NCI-H1105 treated with DMSO at 0.1 percent for 48 hours (cell line): ENCODE data around the gene XYLT1.

Experiments
- DNase-seq: peaks from one replicate; lab custom pipeline; 2025; lab: John Stamatoyannopoulos, UW

Gene XYLT1

GRCh38 chr16:17357307-17358062, 113.3 kb downstream of the XYLT1 start:
- DNase-seq = no peak

- DNase-seq = no peak
Measured at GRCh38 chr16:17356243-17356933, 114.4 kb downstream of the XYLT1 start.

GRCh38 chr16:17354685-17355084, 116.1 kb downstream of the XYLT1 start:
- DNase-seq = no peak

DNA sequence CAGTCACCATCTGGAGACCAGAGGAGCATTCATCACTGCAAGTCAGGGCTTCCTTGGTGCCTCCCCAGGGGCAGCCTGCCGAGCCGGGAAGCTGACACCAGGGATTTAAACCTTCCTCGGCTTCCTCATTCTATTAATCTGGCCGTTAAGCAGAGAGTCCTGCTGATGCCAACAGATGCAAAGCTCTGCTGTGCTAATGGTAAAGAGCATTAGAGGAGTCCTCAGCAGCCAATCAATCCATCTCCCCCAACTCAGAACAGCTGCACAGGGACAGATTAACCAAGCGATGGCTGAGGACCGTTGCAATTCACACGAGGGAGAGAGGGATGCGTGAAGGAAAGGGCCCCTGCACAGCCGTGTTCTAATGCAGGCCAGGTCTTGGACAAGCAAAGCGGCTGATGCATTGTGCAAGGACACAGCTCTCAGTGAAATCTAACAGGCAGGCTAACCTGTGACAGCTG, 116.6 kb downstream of the XYLT1 start:
- no peak for DNase-seq

GRCh38 chr16:17353561-17353960, 117.2 kb downstream of the XYLT1 start:
- no peak for DNase-seq

- DNase-seq = no peak
Measured at GRCh38 chr16:17351441-17352035, 119.2 kb downstream of the XYLT1 start.

GRCh38 chr16:17350207-17350606, 120.6 kb downstream of the XYLT1 start:
- no peak for DNase-seq

DNA sequence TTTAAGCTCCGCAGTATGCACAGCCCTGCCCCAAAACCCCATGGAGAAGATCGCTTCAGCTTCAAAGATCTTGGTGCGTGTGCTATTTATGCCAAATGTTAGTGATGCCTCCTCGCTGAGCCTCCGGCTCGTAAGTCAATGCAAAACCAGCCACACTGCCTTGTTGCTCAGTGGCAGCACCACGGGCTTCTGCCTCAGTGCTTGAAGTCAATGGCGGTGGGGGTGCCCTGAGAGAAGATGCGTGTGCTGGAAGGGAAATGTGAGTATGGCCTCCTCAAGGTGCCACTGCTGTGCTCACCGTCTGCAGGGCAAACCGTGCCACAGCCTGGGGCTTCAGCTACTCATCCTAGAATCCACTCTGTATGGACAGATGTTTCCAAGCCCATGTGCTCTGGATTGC, 121.9 kb downstream of the XYLT1 start:
- DNase-seq = no peak

GRCh38 chr16:17348042-17348783, 122.5 kb downstream of the XYLT1 start:
- no peak for DNase-seq

- DNase-seq = no peak
Measured at GRCh38 chr16:17347624-17348023, 123.1 kb downstream of the XYLT1 start.

GRCh38 chr16:17346621-17347569, 123.9 kb downstream of the XYLT1 start:
- no peak for DNase-seq

DNA sequence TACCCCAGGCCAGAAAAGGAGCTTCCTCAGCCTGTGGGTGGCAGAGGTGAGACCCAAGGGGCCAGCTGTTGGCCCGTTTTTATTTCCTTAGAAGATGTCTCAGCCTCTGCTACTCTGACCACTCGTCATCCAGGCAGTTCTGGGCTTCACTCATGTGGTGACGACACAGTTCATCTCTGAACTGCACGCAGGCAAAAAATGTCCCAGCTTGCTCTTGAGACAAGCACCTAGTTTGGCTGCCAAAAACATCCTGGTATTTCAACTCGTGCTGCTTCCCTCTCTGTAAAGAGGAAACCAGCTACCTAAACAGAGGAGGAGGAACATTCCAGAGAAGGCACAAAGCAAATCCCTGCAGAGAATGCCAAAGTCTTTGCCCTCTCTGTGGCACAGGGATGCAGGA, 125.7 kb downstream of the XYLT1 start:
- DNase-seq = no peak

GRCh38 chr16:17343728-17344127, 127.0 kb downstream of the XYLT1 start:
- no peak for DNase-seq

DNA sequence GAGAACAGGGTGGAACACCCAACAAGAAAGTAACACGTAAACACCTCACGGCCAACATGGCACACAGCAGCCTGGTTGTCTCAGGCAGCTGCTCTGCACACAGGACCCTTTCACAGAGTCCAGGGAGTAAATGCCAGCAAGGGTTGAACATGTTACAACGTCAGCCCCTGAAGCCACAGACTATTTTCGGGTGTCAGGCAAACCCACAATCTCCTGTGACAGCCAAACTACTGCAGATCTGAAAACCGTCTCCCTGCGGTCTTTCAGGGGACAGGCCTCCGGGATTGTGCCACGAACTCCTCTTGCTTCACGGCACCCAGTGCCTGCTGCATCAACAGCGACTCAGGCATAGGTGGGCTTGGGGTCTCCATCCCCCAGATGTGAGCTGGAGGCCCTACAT, 127.7 kb downstream of the XYLT1 start:
- DNase-seq = no peak

DNA sequence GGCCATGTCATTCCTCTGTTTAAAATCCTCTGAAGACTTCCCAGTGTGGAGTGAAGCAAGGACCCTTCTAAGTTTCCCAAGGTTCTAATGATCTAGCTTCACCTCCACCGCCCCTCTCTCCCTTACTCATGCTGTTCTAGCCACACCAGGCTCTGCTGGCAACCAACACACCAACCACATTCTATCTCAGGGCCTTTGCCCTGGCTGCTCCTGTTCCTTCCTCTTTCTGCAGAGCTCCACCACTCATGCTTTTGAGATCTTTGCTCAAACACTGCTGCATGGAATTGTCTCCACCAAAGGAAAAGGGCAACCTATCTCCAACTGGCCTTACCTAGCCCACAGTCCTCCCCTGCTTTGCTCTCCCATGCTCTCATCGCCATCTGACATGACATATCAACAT, 128.7 kb downstream of the XYLT1 start:
- DNase-seq = no peak

- DNase-seq = no peak
Measured at GRCh38 chr16:17340804-17341203, 130.0 kb downstream of the XYLT1 start.

- DNase-seq = no peak
Measured at GRCh38 chr16:17339764-17340541, 130.8 kb downstream of the XYLT1 start.

GRCh38 chr16:17338244-17338643, 132.5 kb downstream of the XYLT1 start:
- DNase-seq = no peak

- no peak for DNase-seq
Measured at GRCh38 chr16:17336530-17336900, 134.2 kb downstream of the XYLT1 start.

- no peak for DNase-seq
Measured at GRCh38 chr16:17335826-17336529, 134.8 kb downstream of the XYLT1 start.
